HG03378 (cell line): ENCODE results near the gene GPS1.

ENCODE experiments used
- ATAC-seq: cut with Tn5 transposase; IDR thresholded peaks from one replicate; pipeline ENCODE4 v1.9.1; 2021; ENCODE audit warnings: mild to moderate bottlenecking, moderate library complexity; ENCODE audit not compliant: unreplicated experiment

Gene GPS1

DNA sequence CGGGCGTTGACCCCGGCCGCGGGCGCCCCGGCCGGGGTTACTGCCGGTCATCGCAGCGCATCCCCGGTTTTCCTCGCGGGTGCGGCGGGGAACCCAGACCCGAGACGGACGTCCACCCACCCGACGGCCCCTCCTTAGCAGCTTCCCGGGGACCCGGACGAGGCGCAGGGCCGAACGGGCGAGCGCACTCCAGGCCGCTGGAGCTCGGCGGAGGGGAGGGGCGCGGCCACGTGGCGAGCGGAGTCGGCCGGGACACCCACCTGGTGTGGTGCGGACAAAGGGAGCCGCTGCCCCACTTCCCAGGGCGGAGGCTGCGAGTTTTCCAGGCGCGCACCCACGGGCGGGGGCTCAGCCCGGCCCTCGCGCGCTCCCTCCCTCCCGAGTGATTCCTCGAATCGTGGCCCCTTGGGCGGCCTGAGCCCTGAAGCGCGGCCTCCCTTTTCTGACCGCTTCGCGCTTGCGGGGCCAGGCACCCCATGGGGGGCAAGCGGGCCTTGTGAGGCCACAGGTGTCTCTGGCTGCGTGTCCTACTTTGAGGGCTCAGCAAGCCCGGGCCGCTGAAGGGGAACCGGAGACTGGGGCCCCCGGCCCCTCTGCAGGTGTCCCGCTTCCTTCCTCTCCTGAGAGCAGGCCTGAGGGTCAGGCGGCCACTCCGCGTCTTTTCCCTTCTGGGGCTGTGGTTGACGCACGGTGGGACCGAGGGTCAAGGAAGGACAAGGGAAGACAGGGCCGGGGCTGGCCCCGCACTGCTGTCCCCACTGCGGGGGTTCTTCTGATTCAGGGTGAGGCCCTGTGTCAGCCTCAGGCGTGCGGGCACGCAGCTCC, 47.5 kb downstream of the GPS1 start:
- ATAC-seq: peak; percentile 6

DNA sequence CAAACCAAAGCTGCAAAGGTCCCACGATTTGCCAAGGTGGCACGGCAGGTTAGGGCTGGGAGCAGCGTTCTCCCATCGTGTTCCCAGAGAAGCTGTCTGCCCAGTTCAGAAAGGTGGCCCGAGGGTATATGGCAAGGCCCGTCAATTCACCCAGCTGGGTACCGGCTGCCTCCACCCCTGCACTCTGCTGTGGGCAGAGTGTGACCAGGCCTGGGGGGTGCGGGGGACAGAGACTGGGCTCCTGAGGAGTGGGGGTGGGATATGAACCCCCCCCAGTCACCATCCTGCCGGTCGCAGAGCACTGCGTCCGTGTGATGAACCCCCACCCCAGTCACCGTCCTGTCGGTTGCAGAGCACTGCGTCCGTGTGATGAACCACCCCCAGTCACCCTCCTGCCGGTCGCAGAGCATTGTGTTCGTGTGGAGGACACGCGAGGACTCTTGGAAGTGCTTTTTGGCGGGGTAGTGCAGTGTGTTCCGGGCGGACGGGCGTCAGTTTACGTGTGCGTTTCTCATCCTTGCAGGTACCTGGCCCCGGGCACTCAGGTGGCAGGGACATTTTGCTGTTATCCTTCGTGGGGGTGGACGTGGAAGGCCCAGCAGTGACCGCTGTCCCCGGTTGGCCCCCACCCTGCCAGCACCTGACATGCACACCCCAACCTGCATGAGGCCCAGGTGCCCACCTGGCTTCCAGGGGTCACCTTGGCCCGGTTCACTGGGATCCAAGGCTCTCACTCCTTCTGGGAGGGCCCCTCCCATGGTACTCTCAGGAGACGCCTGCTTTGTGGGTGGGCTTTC, 49.0 kb downstream of the GPS1 start:
- ATAC-seq: no peak

DNA sequence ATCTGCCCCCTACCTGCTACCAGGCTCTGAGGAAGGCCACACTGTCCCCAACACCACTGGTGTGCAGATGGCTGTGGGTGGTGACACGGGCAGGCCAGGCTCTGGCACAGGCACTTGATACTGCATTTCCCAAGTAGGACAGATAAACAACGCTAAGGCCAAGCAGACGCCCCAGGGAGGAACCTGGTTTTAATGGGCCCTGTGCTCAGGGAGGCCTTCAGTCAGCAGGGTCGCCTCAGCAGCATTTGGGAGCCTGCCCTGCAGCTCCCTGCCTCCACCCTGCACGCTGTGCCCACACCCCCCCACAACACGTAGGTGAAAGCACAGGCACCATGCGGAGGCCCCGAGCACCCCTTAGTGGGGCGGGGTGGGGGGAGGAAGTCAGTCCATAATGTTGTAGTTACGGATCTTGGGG, 49.6 kb downstream of the GPS1 start:
- ATAC-seq: no peak

DNA sequence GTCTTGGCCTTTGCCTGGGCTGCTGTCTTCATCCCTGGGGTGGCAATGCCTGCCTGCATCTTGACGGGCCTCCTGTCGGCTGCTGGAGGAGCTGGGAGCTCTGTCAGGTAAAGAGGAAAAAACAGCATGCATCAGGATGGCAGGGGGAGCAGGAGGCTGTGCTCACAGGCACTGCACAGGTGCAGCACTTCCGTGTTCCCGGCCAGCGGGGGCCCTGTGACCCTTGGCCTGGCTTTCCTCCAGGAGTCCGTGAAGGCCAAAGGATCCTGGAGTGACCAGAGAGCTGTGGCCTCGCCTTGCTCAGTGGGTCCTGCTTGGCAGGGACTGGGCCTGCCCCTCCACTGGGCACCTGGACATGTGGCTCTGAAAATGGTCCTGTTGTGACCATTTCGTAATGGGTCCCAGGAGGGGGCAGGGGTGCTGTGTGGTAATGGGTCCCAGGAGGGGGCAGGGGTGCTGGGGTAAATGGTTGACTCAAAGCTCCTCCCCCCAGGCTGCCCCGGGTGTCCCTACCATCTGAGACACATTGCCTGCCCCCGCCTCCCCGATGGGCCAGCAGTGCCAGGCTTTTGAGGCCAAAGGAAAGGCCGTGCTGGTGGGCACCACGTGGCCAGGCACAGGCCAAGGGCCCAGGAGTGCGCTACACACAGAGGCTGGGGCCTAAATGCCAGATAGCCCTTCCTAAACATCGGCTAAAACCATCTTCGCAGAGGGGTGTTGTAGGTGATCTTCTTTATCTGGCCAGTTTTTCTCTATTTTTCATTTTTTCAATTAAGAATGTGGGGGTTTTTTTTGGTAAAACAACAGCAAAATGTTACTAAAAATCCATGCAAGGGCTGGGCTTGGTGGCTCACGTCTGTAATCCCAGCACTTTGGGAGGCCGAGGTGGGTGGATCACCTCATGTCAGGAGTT, 50.3 kb downstream of the GPS1 start:
- no peak for ATAC-seq

- ATAC-seq: no peak
Observed at GRCh38 chr17:82103553-82104451, 52.1 kb downstream of the GPS1 start.

DNA sequence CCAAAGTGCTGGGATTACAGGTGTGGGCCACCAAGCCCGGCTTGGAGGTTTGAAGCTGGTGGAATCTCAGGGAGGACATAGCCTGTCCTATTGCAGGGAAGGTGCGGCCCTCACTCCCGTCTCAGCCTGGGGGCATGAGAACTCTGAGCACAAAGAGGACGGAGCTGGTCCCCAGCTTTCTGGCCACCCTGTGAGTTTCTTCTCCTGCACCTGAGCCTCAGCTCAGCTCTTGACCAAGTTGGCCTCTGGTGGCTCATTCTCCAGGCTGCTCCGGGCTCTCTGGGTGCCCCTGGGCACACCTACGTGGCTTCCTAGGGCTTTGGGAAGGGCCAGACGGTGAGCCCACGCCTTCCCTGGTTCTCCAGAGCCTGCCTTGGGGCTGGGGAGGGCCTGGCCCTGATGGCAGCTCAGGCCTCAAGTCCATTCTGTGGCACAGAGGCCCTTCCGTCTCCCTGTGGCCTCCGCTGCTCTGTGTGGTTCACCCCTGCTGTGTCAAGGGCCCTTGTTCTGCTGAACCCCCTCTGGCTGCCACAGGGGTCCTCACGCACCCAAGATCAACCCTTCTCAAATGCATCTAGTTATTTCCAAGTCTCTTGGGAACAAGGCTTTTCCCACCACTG, 53.2 kb downstream of the GPS1 start:
- ATAC-seq: no peak

- no peak for ATAC-seq
Observed at GRCh38 chr17:82105417-82105881, 53.8 kb downstream of the GPS1 start.

GRCh38 chr17:82105882-82106687, 54.4 kb downstream of the GPS1 start:
- ATAC-seq: no peak

- no peak for ATAC-seq
Observed at GRCh38 chr17:82106688-82107305, 55.1 kb downstream of the GPS1 start.
